Dermis blood vessel endothelial cell (primary cell): ENCODE results near the gene CYB5A. TPM values are rescaled to one million over a fixed set of nuclear protein-coding genes. Genes with fewer than 3 reads are reported as not detected.

Experiments
- DNase-seq: peaks from one replicate; pipeline ENCODE4 v3.0.0; 2010
- total RNA-seq: library from RNA; depleted of rRNA; stranded (reverse); fragments of >200 nt; gene quantifications from 2 replicates; pipeline ENCODE4 v1.2.3, GENCODE V29; 2014

Gene CYB5A
- total RNA-seq, 1 donor from 2014 or later: 86.8 TPM

DNA sequence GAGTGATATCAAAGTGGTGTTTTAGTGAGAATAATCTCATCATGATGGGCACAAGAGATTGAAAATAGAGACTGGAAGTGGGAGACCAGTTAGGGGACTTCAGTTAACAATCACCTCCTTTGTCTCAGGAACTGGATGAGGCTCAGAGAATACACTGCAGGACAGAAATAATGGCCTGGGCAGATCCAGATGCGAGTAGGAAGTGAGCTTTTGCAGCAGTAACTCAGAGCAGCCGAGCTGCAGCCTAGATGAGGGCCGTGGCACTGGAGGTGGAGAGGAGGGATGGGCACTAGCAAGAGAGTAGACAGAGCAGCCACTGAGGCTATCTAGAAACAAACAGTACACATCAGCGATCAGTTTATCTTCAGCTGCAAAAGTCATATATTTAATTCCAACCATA lies 48.6 kb downstream of the CYB5A start:
- DNase-seq: no peak

DNA sequence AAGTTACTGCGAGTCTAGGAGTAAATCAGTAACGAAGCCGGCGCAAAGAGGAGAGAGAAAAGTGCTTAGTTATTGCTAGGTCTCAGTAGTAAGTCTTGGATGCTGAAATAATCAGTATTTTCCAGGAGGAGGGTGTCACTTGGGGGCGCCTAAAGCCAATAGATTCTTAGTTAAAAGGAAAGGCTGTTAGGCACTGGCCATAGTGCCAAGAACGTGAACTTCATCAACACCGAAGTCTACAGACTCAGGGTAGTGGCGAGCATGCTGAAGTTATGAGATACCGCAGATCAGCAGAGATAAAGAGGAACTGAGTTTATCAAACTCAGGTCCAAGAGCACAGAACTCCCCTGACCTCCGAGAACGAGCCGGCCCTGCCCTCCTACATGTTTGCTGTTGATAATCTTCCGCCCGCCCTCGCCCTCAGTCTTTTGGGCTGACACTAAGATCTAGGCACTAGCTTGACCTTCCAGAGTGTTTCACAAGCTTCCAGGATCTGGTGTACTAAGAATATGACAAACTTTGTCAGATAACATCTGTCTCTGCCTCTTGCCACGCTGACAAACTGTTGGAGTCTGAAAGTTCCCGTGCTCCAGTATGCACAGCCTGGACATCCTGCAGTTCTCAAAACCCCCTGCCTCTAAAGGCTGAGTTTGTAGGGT lies 49.2 kb downstream of the CYB5A start:
- peak; percentile 39 for DNase-seq

DNA sequence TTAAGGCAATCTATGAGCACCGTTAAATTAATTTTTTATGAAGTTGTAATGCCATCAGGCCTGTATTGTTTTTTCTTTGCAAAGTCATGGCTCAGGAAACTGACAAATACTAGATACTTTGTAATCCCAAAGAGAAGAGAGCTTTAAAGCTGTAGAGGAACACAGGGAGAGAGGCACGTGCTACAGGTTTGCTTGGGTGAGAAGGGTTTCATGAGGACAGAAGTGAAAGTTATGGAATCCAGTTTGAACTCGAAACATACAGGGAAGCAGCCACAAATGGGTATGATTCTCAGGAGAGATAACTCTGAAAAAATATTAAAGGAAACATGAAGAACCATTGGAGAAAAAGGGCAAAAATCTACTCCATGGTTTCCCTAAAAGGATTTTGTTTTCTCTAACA lies 49.8 kb downstream of the CYB5A start:
- no peak for DNase-seq

DNA sequence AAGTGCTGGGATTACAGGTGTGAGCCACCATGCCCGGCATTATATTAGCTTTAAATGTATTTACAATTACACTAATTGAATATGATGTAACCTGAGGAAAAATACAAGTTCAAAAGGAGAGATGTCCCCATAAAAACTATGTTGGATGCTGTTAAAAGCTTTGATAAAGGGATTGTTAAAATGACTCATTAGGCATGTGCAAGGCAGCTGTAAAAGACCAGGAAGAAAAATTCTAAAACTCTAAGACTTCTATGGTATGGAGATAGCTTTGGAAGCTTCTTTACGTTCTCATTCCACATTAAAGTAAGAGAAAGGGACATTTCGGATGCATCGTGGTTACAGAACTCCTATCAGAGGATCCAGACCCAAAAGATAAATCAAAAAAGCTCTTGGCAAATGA lies 50.3 kb downstream of the CYB5A start:
- no peak for DNase-seq

DNA sequence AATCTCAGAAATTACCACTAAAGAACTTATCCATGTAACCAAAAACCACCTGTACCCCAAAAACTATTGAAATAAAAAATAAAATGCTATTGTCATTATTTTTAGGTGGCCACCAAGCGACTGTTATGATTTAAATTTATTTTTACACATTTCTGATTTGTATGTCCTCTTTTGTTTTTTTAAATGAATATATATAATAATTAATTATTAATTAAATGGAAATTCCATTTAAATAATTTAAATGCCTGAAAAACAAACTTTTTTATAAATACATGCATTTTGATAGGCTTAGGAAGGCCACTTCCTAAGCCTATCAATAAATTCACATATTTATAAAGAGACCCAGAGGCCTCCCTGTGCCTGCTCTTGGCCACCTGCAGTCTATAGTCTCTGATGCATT lies 52.2 kb downstream of the CYB5A start:
- DNase-seq: no peak

DNA sequence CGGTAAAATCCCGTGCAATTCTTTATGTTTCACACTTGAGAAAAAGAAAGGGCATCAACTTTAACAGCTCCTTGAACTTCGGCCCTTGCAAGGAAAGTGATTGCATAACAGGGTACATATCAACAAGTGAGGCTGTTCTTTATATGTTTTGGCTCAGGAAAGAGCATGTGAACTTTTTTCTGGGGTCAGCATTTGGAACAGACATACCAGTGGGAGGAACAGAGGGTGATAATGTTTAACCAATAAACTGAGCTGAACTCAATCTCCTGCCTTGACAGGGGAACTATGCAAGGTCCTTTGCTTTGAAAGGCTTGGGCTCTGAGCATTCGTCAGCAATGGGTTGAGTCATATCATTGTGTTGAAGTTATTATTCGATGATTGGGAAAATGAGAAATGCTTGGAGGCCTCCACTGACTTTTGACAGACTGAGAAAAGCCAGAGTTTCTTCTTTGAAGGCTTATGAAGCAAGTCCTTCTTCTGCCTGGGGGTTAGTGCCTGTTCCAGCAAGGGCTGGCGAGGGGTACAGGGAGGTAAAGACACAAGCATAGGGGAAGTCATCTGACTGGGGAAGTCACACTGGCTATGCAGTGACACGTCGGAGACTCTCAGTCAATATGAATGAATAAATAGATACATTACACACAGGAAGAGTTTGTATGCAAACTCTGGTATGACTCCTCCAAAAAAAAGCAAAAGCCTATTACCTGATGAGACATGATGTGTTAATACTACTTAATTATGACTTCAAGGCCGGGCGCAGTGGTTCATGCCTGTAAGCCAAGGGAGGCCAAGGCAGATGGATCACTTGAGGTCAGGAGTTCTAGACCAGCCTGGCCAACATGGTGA lies 57.2 kb downstream of the CYB5A start:
- DNase-seq: no peak

DNA sequence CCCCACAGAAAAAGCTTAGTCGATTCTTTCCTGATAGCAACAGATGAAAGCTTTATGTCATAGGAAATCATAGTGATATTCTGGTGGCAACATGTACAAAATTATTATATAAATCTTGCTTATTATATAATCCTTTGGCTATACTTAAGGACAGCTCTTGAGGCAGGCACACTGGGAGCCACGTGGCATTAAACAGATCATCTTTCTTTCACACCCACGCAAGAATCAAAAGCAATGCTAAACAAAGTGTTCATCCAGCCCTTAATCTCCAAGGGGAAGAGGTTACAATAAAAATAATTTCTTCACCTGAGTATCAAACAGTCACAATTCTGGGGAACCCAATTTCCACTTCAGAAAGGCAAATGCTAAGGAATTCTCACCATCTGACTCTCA lies 57.8 kb downstream of the CYB5A start:
- no peak for DNase-seq

DNA sequence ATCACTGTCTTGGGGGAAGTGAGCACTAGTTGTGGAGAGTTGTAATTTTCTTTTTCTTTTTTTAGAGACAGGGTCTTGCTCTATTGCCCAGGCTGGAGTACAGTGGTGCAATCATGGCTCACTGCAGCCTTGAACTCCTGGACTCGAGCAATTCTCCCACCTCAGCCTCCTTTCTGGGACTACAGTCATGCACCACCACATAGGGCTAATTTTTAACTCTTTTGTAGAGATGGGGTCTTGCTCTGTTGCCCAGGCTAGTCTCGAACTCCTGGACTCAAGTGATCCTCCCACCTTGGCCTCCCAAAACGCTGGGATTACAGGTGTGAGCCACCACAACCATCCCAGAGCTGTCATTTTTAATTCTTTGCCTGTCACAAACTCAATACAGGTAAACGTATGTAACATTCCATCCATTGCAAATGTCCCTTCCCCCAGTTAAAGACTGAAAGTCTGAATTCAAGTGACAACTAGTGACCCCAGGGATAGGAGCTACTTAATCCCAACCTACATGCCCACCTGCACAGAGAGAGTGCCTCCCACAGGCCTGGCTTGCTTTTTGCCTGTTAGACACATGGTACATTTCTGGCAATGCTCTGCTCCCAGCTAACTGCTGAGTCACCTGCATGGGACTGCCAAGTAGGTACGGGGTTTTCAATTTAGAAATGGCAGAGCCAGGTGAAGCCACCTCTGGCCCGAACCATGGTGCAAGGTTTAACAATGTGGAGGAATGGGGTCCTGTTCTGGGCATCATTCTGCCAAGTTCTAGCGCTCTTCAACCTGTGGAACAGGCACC lies 60.6 kb downstream of the CYB5A start:
- no peak for DNase-seq

DNA sequence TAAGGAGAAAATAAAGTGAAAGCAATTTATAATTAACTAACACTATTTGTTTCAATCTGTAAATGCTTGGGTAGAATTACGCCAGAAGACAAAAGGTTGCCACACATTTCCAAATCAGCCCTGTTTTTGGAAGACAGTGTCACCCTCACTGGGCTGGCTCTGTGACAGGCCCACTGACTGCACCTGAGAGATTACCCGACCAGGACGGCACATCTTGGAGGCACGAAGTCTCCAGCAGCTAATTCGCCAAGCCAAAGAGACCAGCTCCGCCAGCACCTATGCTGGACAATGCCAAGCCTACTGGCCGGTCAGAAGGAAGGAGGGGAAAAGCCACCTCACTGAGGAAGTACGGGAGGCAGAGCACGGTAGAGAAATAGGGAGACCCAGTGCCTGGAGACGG lies 61.9 kb downstream of the CYB5A start:
- DNase-seq: no peak

DNA sequence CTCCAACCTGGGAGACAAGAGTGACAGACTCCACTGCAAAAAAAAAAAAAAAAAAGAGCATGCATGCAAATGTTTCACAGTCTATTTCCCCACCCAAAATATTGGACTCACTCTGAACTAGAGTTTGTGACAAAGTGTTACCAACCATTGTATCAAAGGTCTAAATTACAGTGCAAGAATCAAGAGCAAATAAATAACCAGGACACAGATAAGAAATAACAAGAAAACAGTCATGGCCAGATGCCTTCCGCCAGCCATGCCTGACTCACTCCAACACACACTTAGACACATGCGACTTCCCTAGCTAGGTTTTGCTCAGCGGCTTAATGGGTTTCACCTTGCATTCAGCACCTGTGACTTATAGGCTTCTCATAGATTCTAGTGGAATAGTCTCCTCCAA lies 62.8 kb downstream of the CYB5A start:
- DNase-seq: no peak

DNA sequence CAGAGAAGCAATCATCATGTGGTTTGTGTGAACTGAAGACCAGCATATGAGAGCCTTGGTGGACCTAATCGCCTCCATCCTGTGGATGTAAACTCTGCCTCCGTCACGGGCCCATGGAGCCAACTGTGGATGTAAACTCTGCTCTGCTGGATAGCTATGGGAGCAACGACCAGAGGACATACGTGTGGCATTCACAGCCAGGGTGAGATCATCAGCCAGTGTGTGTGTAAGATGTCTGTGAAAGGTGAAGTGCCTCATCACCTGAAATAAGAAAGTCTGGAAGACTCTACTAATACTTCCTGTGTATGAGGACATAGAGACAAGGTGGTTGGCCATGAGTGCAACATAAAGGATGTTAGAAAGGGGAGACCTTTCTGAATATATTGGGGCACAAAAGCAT lies 63.5 kb downstream of the CYB5A start:
- no peak for DNase-seq

DNA sequence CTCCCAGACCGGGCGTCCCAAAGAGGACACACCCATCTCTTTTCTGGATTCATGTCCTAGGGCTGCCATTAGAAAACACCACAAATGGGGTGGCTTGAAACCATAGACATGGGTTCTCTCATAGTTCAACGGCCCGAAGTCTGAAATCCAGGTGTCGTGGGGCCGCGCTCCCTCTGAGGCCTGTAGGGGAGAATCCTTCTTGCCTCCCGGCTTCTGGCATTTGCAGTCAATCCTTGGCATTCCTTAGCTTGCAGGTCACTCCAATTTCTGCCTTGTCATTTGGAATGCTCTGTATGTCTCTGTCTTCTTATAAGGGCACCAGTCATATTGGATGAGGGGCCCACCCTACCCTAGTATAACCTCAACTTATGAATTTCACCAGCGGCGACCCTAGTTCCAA lies 65.1 kb downstream of the CYB5A start:
- no peak for DNase-seq

DNA sequence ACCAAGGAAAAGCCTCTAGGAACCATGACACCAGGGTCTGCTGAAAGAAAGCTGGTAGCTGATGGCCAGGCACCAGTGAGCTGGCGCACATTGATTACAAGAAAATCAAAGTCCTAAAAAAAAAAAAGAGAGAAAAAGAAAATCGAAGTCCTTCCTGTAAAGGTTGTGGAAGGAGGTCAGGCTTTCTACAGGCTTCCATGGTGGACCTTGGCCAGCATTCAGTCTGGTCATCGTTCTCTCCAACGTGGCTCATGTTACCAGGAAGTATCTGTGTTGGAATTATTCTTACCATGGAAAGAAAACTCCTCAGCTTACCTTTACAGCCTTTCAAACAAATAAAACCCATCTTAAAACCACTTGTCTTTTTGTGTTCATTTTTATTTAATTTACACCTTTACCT lies 65.6 kb downstream of the CYB5A start:
- DNase-seq: no peak

DNA sequence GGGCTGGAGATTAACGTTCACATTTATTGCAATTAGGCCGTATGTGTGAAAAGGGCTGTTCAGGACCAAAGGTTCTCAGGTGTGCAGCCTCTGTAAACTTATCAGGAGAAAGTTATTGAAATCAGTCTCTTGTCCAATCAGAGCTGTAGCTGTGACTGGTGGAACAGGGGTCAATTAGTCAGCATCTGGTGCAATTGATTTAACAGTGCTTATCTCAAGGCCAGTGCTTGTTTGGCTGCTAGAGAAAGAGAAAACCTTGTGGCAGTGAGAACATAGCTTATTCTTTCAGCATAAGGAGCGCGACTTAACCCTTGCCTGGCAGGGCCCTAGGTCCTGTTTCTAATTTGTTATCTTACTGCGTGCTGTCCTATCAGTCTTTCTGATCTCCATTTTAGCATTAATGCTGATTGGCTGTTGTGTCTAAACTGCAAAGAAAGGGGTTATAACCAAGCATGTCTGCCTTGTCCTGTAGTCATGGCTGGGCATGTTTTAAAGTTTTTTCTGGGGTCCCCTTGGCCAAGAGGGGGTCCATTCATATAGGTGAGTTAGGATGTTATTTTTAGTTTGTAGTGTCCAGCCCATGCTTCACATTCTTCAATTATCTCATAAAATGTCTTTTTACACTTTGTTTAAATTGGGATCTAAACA lies 66.4 kb downstream of the CYB5A start:
- DNase-seq: no peak

DNA sequence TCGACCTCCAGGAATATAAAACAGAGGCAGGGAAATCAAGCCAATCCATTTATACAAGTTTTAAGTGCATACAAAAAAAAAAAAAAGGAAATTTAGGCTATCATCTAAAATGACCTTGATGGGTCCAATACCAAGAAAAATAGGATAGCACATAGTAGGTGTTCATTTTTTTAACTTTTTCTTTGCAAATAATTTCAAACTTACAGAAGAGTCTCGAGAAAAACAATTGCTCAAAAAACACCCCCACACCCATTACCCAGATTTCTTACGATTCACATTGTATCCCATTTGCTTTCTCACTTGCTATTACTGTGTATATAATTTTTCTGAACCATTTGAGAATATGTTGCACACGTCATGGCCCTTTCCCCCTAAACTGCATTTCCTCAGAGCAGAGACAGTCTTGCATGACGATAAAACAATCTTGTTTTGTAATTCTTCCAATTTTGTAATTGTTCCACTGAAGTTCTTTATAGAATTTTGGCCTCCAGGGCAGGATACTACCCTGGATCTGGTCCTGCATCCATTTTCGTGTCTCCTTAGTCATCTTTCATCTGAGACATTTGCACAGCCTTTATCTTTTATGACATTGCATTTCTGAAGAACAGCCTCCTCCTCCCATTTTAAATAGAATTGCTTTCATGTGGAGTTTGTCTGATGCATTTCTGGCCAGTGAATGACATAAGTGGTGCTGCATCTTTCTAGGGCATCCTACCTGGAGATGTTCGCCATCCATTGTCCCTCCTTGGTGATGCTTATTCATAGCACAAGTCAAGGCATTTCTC lies 68.9 kb downstream of the CYB5A start:
- no peak for DNase-seq

DNA sequence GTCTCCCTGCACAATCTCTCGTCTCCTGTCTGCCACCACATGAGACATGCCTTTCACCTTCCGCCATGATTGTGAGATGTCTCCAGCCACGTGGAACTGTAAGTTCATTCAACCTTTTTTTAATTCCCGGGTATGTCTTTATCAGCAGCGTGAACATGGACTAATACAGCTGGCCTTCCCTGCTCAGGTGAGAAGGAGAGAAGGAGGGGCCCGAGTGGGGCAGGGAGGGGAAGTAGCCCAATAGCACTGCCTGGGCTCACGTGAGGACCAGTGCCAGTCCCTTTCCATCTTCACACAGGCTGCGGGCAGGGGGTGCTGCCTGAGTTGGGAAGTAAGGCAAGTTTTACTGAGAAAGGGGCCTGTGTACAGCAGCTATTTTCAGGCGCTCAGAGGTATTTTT lies 70.7 kb downstream of the CYB5A start:
- no peak for DNase-seq

DNA sequence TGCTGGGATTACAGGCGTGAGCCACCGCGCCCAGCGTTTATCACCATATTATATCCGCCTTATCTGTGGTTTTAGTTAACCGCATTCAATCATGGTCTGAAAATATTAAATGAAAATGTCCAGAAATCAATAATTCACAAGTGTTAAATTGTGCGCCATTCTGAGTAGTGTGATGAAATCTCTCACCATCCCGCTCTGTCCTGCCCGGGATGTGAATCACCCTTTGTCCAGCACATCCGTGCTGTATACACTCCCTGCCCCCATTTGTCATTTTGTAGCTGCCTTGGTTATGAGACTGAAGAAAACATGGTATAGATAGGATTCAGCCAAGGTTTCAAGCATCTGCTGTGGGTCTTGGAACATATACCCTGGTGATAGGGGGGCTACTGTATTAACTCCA lies 72.7 kb downstream of the CYB5A start:
- DNase-seq: no peak

DNA sequence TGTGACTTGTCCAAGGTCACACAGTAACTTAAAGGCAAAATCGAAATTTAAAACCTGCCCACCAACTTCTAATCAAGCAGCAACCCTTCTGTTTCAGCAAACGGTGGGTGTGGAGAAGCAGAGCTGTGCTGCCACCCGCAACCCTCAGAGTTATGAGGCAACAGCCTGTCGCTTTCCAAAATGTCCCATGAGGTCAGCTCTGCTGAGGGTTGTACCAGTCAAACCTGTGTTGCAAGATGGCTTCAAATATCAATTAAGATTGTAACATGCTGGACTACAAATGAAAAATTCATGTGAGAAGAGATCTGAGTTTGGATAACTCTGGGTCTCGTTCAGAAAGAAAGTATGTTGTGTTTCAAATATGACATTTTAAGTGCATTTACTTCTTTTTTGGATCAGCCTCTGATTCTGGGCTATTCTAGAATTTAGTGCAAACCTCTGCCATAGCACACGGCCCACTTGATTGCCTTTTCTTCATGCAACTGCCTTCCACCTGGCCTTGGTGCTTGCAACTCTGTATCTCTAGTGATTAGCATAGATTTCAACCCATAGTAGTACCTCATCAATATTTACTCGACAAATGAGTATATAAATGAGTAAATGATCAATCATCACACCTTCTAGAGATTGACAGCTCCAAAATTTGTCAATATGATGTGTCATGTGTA lies 74.2 kb downstream of the CYB5A start:
- DNase-seq: no peak

DNA sequence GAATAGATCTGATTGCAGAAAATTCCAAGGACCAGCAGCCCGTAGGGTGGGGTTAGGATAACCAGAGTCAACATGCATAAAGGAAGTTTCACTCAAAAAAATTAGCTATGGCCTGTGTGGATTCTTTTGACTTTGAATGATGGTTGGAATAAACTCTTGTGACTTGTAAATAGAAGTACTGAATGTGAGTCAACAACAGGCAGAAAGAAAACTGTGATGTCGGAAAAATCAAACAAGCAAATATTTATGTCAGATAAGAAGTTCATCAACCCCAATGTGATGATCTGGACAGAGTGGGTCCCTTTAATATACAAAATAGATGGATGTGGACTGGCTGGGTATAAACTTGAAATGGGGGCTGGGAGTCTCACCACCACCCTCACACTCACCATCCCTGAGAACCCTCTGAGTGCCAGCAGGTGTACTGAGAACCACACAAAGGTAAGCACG lies 75.1 kb downstream of the CYB5A start:
- DNase-seq: no peak

DNA sequence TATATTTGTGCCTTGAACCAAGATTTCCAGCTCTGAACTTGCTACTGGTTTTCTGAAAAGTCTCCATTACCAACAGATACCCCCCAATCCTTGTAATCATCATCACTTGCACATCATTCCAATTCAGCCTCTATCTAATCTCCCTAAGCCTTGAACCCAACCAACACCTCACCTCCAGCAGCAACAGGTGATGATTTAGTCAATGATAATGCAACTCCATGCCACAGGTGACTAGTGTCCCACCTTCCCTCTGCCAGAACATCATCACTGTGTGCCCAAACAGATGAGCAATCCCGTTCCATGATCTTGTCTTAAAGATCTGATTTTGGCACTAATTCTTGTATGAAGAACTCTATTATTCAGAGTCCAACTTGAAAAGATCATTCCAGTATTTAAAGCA lies 75.9 kb downstream of the CYB5A start:
- no peak for DNase-seq

DNA sequence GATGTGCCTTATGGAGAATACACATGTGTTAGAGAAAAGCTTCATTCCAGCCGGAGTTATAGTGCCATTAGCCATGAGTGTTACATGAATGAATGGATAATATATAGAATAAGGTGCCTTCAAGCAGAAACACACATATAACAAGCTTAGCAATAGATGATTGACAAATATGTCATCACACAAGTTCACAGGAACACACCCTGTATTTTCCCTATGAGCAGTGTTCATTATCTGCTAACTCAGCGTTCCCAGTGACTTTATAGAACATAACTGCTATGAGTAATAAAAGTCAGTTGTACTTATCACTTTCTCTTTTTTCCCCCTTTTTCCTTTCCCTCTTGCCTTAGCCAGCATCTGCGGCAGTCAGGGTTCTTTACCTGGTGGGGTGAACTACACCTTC lies 78.3 kb downstream of the CYB5A start:
- DNase-seq: no peak
